Epithelial cell of proximal tubule (primary cell): Measurements from ENCODE around the gene DNMT3L. TPM values are rescaled to one million over a fixed set of nuclear protein-coding genes. Genes with fewer than 3 reads are reported as not detected.
"Not testable (repeated sequence)": the region's sequence is repeated elsewhere in the genome, so short reads cannot be mapped to it uniquely, and the experiment has no call there.

Experiments
- DNase-seq: peaks from one replicate; pipeline ENCODE4 v3.0.0-alpha.2; 2011; ENCODE audit warnings: low read depth
- H3K4me3 ChIP-seq: 2 replicates; pipeline ENCODE4 v1.5.1; 2011; ENCODE audit warnings: low read depth, mild to moderate bottlenecking, low read length
- total RNA-seq: library from RNA; depleted of rRNA; stranded (reverse); fragments of >200 nt; gene quantifications from 2 replicates; pipeline ENCODE4 v1.2.3, GENCODE V29; 2015
- TF ChIP-seq, protein P1 (sequence below): conservative IDR thresholded peaks from 2 replicates; pipeline ENCODE4 v1.5.1; 2012; ENCODE audit warnings: low read depth, mild to moderate bottlenecking, low read length

DNMT3L gene
- total RNA-seq, 1 donor from 2014 or later, result not detected

- no peak overlapping the region for H3K4me3 ChIP-seq
- TF ChIP-seq, protein P1, sequence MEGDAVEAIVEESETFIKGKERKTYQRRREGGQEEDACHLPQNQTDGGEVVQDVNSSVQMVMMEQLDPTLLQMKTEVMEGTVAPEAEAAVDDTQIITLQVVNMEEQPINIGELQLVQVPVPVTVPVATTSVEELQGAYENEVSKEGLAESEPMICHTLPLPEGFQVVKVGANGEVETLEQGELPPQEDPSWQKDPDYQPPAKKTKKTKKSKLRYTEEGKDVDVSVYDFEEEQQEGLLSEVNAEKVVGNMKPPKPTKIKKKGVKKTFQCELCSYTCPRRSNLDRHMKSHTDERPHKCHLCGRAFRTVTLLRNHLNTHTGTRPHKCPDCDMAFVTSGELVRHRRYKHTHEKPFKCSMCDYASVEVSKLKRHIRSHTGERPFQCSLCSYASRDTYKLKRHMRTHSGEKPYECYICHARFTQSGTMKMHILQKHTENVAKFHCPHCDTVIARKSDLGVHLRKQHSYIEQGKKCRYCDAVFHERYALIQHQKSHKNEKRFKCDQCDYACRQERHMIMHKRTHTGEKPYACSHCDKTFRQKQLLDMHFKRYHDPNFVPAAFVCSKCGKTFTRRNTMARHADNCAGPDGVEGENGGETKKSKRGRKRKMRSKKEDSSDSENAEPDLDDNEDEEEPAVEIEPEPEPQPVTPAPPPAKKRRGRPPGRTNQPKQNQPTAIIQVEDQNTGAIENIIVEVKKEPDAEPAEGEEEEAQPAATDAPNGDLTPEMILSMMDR, result no peak
- no peak for DNase-seq
Observed at GRCh38 chr21:44286086-44286715, 24.5 kb upstream of the DNMT3L start.

- H3K4me3 ChIP-seq, result no peak within 1 kb of the TSS
- DNase-seq, result no peak
- TF ChIP-seq, protein P1, result no peak
Observed at GRCh38 chr21:44285138-44285992, 23.7 kb upstream of the DNMT3L start, which contains the start of gene AIRE. AIRE (plus strand) TSS chr21:44285876; CDS start chr21:44286007, 131 bp downstream.

DNA sequence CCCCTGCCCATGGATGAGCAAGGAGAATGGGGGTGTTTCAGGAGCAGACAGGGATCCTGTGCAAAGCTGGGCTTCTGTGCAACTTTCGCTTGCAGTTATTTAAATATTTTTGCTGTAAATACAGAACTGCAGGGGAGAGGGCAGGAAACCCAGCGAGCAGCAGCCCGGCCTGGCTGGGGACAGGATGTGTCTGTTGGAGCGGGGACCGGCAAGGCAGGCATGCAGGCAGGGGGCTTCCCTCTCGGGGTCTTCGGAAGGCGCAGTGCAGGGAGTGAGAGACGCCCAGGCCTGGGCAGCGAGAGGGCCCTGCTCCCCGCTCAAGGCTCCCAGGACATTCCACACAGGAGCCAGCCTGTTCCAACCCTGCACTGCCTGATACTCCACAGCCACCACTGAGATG is 22.3 kb upstream of the DNMT3L start:
- TF ChIP-seq, protein P1, result no peak
- no peak overlapping the region for H3K4me3 ChIP-seq
- no peak for DNase-seq

- DNase-seq, H3K4me3 ChIP-seq: not testable (repeated sequence)
Observed at GRCh38 chr21:44283211-44283785, 21.6 kb upstream of the DNMT3L start.

DNA sequence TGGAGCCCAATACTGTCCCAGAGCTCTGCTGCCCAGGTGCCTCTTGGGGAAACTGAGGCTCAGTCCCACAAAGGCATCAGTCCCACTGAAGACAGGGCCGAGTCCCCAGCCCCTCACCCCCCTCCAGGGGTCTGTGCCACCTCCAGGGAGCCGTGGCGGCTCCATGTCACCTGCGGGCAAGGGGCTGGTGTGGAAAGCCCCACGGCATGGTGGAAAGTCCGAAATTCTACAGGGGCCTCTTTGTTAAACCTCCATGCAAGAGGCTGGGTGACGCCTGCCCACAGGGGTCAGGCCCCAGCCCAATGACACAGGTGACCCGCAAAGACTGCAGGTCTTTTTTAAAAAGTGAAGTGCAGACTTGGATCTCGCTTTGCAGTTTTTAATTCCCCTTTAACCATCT is 20.7 kb upstream of the DNMT3L start:
- TF ChIP-seq, protein P1, result no peak
- DNase-seq, result no peak
- H3K4me3 ChIP-seq, result no peak overlapping the region

GRCh38 chr21:44281801-44282200 is 20.1 kb upstream of the DNMT3L start:
- no peak overlapping the region for H3K4me3 ChIP-seq
- TF ChIP-seq, protein P1, result no peak
- no peak for DNase-seq
